ENCODE measurements around the gene KRT75. TPM values are rescaled to one million over a fixed set of nuclear protein-coding genes. Genes with fewer than 3 reads are reported as not detected.
"Not testable (repeated sequence)": the region's sequence is repeated elsewhere in the genome, so short reads cannot be mapped to it uniquely, and the experiment has no call there.

Gene KRT75
- total and polyA plus RNA-seq, 8 donors = not detected

- intact Hi-C loops (cut with DNase I) = no loop called here
- H3K36me3 ChIP-seq = no peaks in the 10 kb centered on the region
- WGBS, 2 donors = 71 to 84% methylated on average over 5 of the region's 5 CpGs
- no peak overlapping the region for H3K27ac ChIP-seq
- no peaks in the 10 kb centered on the region for H3K9me3 ChIP-seq
- no peaks in the 10 kb centered on the region for H3K4me1 ChIP-seq
- no peaks in the 10 kb centered on the region for H3K27me3 ChIP-seq
- TF ChIP-seq CTCF (IDR thresholded peaks at IDR 0.05) = no peak
- DNase-seq = no peak
- H3K4me3 ChIP-seq = no peak overlapping the region
- ATAC-seq = no peak
- FAIRE-seq = no peak
Observed at GRCh38 chr12:52414936-52415335, 19.2 kb downstream of the KRT75 start.

GRCh38 chr12:52413782-52414345 lies 20.3 kb downstream of the KRT75 start:
- FAIRE-seq (no peak), DNase-seq (no peak), ATAC-seq (no peak)
- H3K27ac ChIP-seq = no peak overlapping the region
- WGBS, 2 donors = 56 to 72% methylated on average over 8 of the region's 8 CpGs
- no peak overlapping the region for H3K4me3 ChIP-seq
- H3K36me3 ChIP-seq = no peaks in the 10 kb centered on the region
- no peaks in the 10 kb centered on the region for H3K4me1 ChIP-seq
- intact Hi-C loops (cut with DNase I) = no loop called here
- no peak for TF ChIP-seq CTCF (IDR thresholded peaks at IDR 0.05)
- no peaks in the 10 kb centered on the region for H3K9me3 ChIP-seq
- no peaks in the 10 kb centered on the region for H3K27me3 ChIP-seq

- FAIRE-seq (no peak), ATAC-seq (no peak), DNase-seq (no peak)
- no peaks in the 10 kb centered on the region for H3K9me3 ChIP-seq
- H3K4me3 ChIP-seq = no peak overlapping the region
- no peak overlapping the region for H3K27ac ChIP-seq
- no peaks in the 10 kb centered on the region for H3K36me3 ChIP-seq
- no peaks in the 10 kb centered on the region for H3K27me3 ChIP-seq
- H3K4me1 ChIP-seq = no peaks in the 10 kb centered on the region
- intact Hi-C loops (cut with DNase I) = no loop called here
- WGBS, 2 donors = 50 to 58% methylated on average over 4 of the region's 4 CpGs
- TF ChIP-seq CTCF (IDR thresholded peaks at IDR 0.05) = no peak
Observed at GRCh38 chr12:52413202-52413601, 21.0 kb downstream of the KRT75 start.

- no peaks in the 10 kb centered on the region for H3K27me3 ChIP-seq
- FAIRE-seq (no peak), ATAC-seq (no peak), DNase-seq (no peak)
- no peak for TF ChIP-seq CTCF (IDR thresholded peaks at IDR 0.05)
- 92 to 94% methylated on average over 10 of the region's 10 CpGs for WGBS, 2 donors
- intact Hi-C loops (cut with DNase I) = no loop called here
- H3K4me1 ChIP-seq = no peaks in the 10 kb centered on the region
- no peak overlapping the region for H3K4me3 ChIP-seq
- no peaks in the 10 kb centered on the region for H3K9me3 ChIP-seq
- no peak overlapping the region for H3K27ac ChIP-seq
- H3K36me3 ChIP-seq = no peaks in the 10 kb centered on the region
Observed at GRCh38 chr12:52411815-52412214, 22.4 kb downstream of the KRT75 start.

GRCh38 chr12:52410589-52411248 lies 23.5 kb downstream of the KRT75 start:
- H3K4me1 ChIP-seq; FAIRE-seq; H3K27me3 ChIP-seq; H3K36me3 ChIP-seq; H3K9me3 ChIP-seq; H3K4me3 ChIP-seq; H3K27ac ChIP-seq; DNase-seq; intact Hi-C loops (cut with DNase I): not testable (repeated sequence)
- no CpG with 5 or more reads among the region's 1 CpG for WGBS, 2 donors
- peak in 3 of 4 donors; percentile 46 to 62 (median 61) for ATAC-seq

All from pancreas (tissue), 10 donors.